OCI-LY7 (cell line): ENCODE results near the gene C6orf120. TPM values are rescaled to one million over a fixed set of nuclear protein-coding genes. Genes with fewer than 3 reads are reported as not detected.

Experiments used
- BruUV-seq: library from RNA; stranded (reverse); fragments of 400-500 nt; replicated peaks from 2 replicates; lab custom pipeline; 2021; lab: Mats Ljungman, UMichigan
- CTCF ChIA-PET: fragments of 300-600 bp; sonication (Branson Sonifier 250); formaldehyde crosslinking; loops from one replicate; lab custom pipeline; 2022; ENCODE audit warnings: antibody characterized with exemption; ENCODE audit not compliant: unreplicated experiment; lab: Charles Lee
- POLR2A ChIA-PET: fragments of 300-600 bp; sonication (Branson Sonifier 250); formaldehyde crosslinking; loops from one replicate; lab custom pipeline; 2022; ENCODE audit warnings: antibody characterized with exemption; lab: Charles Lee
- DNase-seq: peaks from one replicate; pipeline ENCODE4 v3.0.0-alpha.2; 2015; ENCODE audit warnings: low spot score
- H2AFZ ChIP-seq: fragments of 200-600 bp; sonication (generic), shearing (Covaris generic); 2 replicates; pipeline ENCODE4 v1.6.1; 2014; ENCODE audit warnings: mild to moderate bottlenecking, antibody characterized with exemption, low read length, moderate library complexity
- H3K27ac ChIP-seq: fragments of 200-600 bp; sonication (generic); 2 replicates; pipeline ENCODE4 v1.5.1; 2014; ENCODE audit warnings: mixed run types, low read depth, mild to moderate bottlenecking, moderate library complexity, low read length, inconsistent platforms; ENCODE audit not compliant: poor library complexity, severe bottlenecking
- H3K36me3 ChIP-seq: fragments of 200-600 bp; sonication (generic); 2 replicates; pipeline ENCODE4 v1.6.1; 2014; ENCODE audit warnings: mild to moderate bottlenecking, antibody characterized with exemption, low read length, moderate library complexity, mixed read lengths; ENCODE audit not compliant: insufficient read depth
- H3K4me1 ChIP-seq: fragments of 200-600 bp; sonication (generic); 2 replicates; pipeline ENCODE4 v1.5.1; 2014; ENCODE audit warnings: mild to moderate bottlenecking, low read length; ENCODE audit not compliant: insufficient read depth, poor library complexity, severe bottlenecking
- H3K4me2 ChIP-seq: fragments of 200-600 bp; sonication (generic); 2 replicates; pipeline ENCODE4 v1.6.1; 2014; ENCODE audit warnings: mild to moderate bottlenecking, low read length
- H3K4me3 ChIP-seq: fragments of 200-600 bp; sonication (generic); 2 replicates; pipeline ENCODE4 v1.5.1; 2014; ENCODE audit warnings: mild to moderate bottlenecking, low read depth, low read length; ENCODE audit not compliant: poor library complexity, severe bottlenecking
- H3K79me2 ChIP-seq: fragments of 200-600 bp; sonication (generic); 2 replicates; pipeline ENCODE4 v1.6.1; 2016; ENCODE audit warnings: low read depth, mild to moderate bottlenecking, low read length, moderate library complexity, mixed read lengths; ENCODE audit not compliant: insufficient read depth
- H3K9me2 ChIP-seq: fragments of 200-600 bp; sonication (generic); 2 replicates; pipeline ENCODE4 v1.6.1; 2016; ENCODE audit warnings: mild to moderate bottlenecking, low read length, mixed read lengths; ENCODE audit not compliant: insufficient read depth
- H3K9me3 ChIP-seq: fragments of 200-600 bp; sonication (generic); 2 replicates; pipeline ENCODE4 v1.6.1; 2014; ENCODE audit warnings: mild to moderate bottlenecking, mixed run types, low read length, mixed read lengths
- H4K20me1 ChIP-seq: fragments of 200-600 bp; sonication (generic); 2 replicates; pipeline ENCODE4 v1.6.1; 2014; ENCODE audit warnings: mild to moderate bottlenecking, antibody characterized with exemption, low read length, moderate library complexity, mixed read lengths; ENCODE audit not compliant: insufficient read depth
- CTCF ChIP-seq: fragments of 200-600 bp; sonication (generic); conservative IDR thresholded peaks from 2 replicates; pipeline ENCODE4 v1.5.1; 2014; ENCODE audit warnings: mild to moderate bottlenecking, antibody characterized with exemption, low read length, moderate library complexity, mixed read lengths
- EZH2phosphoT487 ChIP-seq: fragments of 200-600 bp; sonication (generic); IDR thresholded peaks from 2 replicates; pipeline ENCODE4 v1.6.1; 2018; ENCODE audit warnings: low read depth, borderline replicate concordance, mild to moderate bottlenecking, mixed run types, antibody characterized with exemption, low read length, moderate library complexity, mixed read lengths
- intact Hi-C: fragments of 100-400 bp; cut with micrococcal nuclease; formaldehyde crosslinking; loops from one replicate; pipeline ENCODE4 v1.10.0; 2022; ENCODE audit not compliant: unreplicated experiment
- total RNA-seq, 2 experiments: library from RNA; depleted of rRNA in 1 of 2; stranded (reverse); fragments of >200 nt in 1 of 2; shearing (Covaris generic) in 1 of 2; gene quantifications; 2 replicates each; pipeline ENCODE4 v1.2.3, GENCODE V29; 2014 to 2022

C6orf120 gene
- total RNA-seq, 2 experiments from 2014 or later, result 19.0 to 30.3 TPM

- no peaks in the 10 kb centered on the region for H3K9me2 ChIP-seq
- BruUV-seq, result no TSS peak
- H3K4me1 ChIP-seq, result no peaks in the 10 kb centered on the region
- no peak overlapping the region for H3K27ac ChIP-seq
- ChIA-PET POLR2A (no interaction called here), CTCF (no interaction called here)
- no peak overlapping the region for H2AFZ ChIP-seq
- H3K79me2 ChIP-seq, result no peaks in the 10 kb centered on the region
- H3K36me3 ChIP-seq, result peaks cover 85% of the 10 kb centered on the region
- no peaks in the 10 kb centered on the region for H4K20me1 ChIP-seq
- no peaks in the 10 kb centered on the region for H3K9me3 ChIP-seq
- intact Hi-C loops, result no loop called here
- DNase-seq, result no peak
- H3K4me2 ChIP-seq, result no peak overlapping the region
- H3K4me3 ChIP-seq, result no peak overlapping the region
- TF ChIP-seq CTCF, result no peak
- TF ChIP-seq EZH2phosphoT487, result no peak
These were observed 35.5 kb upstream of the C6orf120 start for GRCh38 chr6:169666441-169666840.

GRCh38 chr6:169667716-169668115 is 34.2 kb upstream of the C6orf120 start:
- H3K9me2 ChIP-seq, result no peaks in the 10 kb centered on the region
- H3K36me3 ChIP-seq, result peaks cover 90% of the 10 kb centered on the region
- no peaks in the 10 kb centered on the region for H3K79me2 ChIP-seq
- DNase-seq, result no peak
- no peak overlapping the region for H3K27ac ChIP-seq
- no TSS peak for BruUV-seq
- no peak overlapping the region for H3K4me2 ChIP-seq
- POLR2A ChIA-PET, result no interaction called here
- no peaks in the 10 kb centered on the region for H4K20me1 ChIP-seq
- CTCF ChIA-PET, result no interaction called here
- H3K4me3 ChIP-seq, result no peak overlapping the region
- no peak overlapping the region for H2AFZ ChIP-seq
- no peaks in the 10 kb centered on the region for H3K4me1 ChIP-seq
- no peaks in the 10 kb centered on the region for H3K9me3 ChIP-seq
- intact Hi-C loops, result no loop called here
- TF ChIP-seq EZH2phosphoT487 (no peak), CTCF (no peak)

GRCh38 chr6:169668203-169668847 is 33.6 kb upstream of the C6orf120 start:
- intact Hi-C loops, result no loop called here
- Histone ChIP-seq H3K27ac (no peak overlapping the region), H3K36me3 (peaks cover 87% of the 10 kb centered on the region), H3K9me2 (no peaks in the 10 kb centered on the region), H3K79me2 (no peaks in the 10 kb centered on the region), H4K20me1 (no peaks in the 10 kb centered on the region), H3K4me2 (no peak overlapping the region), H2AFZ (no peak overlapping the region), H3K4me1 (no peaks in the 10 kb centered on the region), H3K9me3 (no peaks in the 10 kb centered on the region), H3K4me3 (no peak overlapping the region)
- BruUV-seq, result no TSS peak
- ChIA-PET POLR2A (no interaction called here), CTCF (no interaction called here)
- no peak for DNase-seq
- TF ChIP-seq EZH2phosphoT487, result no peak
- no peak for TF ChIP-seq CTCF
